ENCODE data around the gene REXO4.
"Not testable (repeated sequence)": the region's sequence is repeated elsewhere in the genome, so short reads cannot be mapped to it uniquely, and the experiment has no call there.

The REXO4 gene

GRCh38 chr9:133387680-133388079, 30.1 kb downstream of the REXO4 start:
- no peak for DNase-seq (ENCODE audit: low read depth in 2 of 2)

GRCh38 chr9:133386338-133386737, 31.5 kb downstream of the REXO4 start:
- DNase-seq (ENCODE audit: low read depth in 2 of 2), result no peak

DNA sequence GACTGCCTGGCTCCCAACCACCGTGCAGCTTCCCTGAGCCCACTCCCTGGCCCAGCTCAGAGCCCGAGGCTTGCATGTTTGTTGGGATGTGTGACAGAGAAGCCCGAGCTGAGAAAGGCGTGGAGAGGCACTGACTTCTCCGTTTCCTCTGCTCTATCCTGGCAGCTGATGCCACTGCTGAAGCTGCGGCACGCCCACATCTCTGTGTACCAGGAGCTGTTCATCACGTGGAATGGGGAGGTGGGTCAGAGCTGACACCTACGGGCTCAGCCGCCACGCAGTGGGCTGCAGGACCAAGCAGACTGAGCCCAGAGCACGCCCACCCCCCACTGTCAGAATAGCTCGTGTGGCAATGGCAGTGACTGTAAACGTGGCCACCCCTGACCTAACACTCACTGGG, 32.4 kb downstream of the REXO4 start:
- no peak for DNase-seq (ENCODE audit: low read depth in 2 of 2)

GRCh38 chr9:133384736-133385321, 33.0 kb downstream of the REXO4 start:
- DNase-seq (ENCODE audit: low read depth in 2 of 2), result no peak

DNA sequence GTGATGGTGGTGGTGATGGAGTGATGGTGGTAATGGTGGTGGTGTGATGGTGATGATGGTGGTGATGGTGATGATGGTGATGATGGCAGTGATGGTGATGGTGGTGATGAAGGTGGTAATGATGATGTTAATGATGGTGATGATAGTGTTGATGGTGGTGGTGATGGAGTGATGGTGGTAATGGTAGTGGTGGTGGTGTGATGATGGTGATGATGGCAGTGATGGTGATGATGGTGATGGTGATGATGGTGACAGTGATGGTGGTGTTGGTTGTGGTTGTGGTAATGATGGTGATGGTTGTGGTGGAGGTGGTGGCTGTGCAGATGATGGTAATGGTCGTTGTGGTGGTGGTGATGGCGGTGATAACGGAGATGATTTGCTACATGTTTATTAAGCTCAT, 34.4 kb downstream of the REXO4 start:
- DNase-seq (ENCODE audit: low read depth in 2 of 2), result no peak

DNA sequence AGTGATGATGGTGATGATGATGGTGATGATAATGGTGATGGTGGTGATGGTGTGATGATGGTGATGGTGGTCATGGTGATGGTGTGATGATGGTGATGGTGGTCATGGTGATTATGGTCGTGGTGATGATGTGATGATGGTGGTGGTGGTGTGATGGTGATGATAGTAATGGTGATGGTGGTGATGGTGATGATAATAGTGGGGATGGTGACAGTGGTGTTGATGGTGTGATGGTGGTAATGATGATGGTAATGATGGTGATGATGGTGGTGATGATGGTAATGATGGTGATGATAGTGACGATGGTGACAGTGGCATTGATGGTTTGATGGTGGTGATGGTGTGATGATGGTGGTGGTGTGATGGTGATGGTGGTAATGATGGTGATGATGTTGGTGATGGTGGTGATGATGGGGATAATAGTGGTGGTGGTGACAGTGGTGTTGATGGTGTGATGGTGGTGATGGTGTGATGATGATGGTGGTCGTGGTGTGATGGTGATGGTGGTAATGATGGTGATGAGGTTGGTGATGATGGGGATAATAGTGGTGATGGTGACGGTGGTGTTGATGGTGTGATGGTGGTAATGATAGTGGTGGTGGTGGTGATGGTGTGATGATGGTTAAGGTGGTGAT, 35.2 kb downstream of the REXO4 start:
- no peak for DNase-seq (ENCODE audit: low read depth in 2 of 2)

- no peak for DNase-seq (ENCODE audit: low read depth in 2 of 2)
Observed at GRCh38 chr9:133380734-133381133, 37.1 kb downstream of the REXO4 start.

- no peak for DNase-seq (ENCODE audit: low read depth in 2 of 2)
Observed at GRCh38 chr9:133379153-133380086, 38.4 kb downstream of the REXO4 start.

GRCh38 chr9:133378408-133378962, 39.3 kb downstream of the REXO4 start:
- DNase-seq (ENCODE audit: low read depth in 2 of 2), result no peak

- DNase-seq (ENCODE audit: low read depth in 2 of 2), result peak; percentile 60 to 62
Observed at GRCh38 chr9:133377721-133378216, 40.0 kb downstream of the REXO4 start.

- DNase-seq (ENCODE audit: low read depth in 2 of 2), result not testable (repeated sequence)
Observed at GRCh38 chr9:133377280-133377679, 40.5 kb downstream of the REXO4 start.

DNA sequence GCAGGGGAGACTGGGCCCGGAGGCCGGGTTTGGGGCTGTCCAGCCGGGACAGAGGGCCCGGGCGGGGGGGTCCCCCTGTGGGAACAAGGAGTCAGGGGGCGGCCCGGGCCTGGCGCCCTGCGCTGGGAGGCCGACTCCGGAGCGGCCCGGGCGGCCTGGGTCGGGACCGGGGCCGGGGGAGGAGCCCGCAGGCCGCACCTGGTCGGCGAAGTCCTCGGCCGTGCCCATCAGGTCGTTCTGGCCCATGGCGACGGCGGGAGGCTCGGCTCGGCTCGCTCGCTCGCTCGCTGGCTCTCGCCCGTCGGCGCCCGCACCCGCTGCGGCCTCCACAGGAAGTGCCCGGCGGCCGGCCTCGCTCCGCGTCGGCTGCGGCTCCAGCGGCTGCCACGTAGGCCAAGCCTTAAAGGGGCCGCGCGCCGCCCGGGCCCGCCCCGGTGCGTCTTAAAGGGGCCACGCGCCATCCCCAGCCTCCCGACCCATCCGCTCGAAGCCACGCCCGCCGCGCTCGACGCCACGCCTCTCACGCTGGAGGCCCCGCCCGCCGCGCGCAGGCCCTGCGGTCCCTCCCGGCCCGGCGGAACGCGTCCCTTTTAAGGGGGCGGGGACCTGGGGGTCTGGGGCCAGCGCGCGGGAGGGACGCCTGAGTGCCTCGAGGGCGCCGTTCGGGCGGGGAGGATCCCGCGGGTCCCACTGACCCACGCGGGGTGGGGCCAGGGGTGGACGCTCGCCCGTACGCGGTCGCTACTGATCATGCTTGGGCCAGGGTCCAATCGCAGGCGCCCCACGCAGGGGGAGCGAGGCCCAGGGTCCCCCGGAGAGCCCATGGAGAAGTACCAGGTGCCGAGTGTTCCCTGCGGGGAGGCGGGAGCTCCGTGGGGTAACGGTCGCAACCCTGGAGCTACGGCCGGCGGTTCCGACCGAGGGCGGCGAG, 41.8 kb downstream of the REXO4 start, which contains the start of the genes STKLD1 and SURF4:
TSS of gene STKLD1 (plus strand) at position 643 of the 931 bp plus-strand sequence. CDS start at position 751, 108 bp downstream.
TSS of gene SURF4 (minus strand) at position 337 of the 931 bp plus-strand sequence. CDS start at position 246, 91 bp downstream.
- DNase-seq (ENCODE audit: low read depth in 2 of 2), result peak; percentile 93 to 94

DNA sequence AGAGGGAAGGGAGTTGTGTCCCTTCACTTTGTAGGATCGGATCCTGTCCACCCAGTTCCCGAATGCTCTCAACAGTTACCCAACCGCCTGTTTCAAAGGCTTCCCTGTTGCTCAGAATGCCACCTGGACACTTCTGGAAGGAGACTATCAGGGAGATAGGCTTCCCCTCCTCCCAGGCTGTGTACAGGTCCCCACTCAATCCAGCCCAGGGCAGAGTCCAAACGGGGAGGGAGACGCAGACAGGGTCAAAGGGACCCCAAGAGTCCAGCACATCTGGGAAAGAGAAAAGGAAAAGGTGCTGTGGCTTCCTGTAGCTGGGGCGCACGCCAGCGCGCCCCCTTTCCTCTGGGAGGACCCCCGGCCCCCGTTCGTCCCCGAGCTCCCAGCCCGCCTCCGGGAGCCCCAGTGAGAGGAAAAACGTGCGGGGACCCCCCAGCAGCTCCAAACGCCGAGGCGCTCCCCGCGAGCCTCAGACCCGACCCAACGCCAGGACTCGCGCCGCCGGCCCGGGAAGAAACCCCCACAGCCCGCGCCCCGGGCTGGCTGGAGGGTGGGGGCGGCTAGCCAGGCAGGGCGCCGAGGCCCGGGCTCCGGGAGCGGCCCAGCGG, 42.6 kb downstream of the REXO4 start:
- no peak for DNase-seq (ENCODE audit: low read depth in 2 of 2)

DNA sequence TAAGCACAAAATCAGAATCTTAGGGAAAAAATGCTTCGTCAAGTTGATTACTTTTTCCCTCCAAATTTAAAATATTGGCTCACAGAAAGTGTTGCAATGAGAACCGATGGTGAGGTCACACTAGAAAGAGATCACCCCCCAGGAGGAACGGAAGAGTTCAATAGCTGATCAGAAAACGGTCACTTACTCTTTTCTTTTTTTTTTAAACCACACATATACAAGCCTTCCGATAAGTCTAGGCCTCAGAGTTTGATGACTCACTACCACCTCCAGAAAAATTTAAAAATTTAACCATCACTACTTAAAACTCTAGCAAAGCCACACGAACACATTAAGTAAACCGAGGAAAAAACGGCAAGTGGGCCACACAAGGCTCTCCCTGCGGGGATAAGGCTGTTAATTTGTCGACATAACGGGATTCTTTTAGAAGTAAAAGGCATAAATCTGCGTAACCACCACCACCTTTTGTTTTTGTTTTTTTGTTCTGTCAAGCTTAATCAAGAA, 43.1 kb downstream of the REXO4 start:
- DNase-seq (ENCODE audit: low read depth in 2 of 2), result peak in 1 of 2 experiments; percentile 28

DNA sequence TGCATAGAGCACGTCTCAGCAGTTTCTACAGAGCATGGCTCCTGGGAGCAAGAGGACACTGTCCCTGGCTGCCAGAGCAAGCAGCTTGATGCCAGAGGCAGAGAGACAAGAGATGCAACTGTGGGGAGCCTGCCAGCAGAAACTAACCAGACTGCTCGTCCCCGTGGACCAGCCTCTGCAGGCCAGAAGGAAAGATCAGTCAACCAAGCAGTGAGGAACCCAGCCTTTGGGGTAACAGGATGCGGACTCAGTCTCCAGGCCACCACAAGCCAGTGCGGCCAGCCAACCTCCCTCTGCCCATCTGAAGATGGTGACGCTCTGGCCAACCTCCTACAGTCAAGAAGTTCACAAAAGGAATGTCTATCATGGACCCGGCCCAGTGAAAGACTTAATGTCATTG, 45.7 kb downstream of the REXO4 start:
- DNase-seq (ENCODE audit: low read depth in 2 of 2), result no peak

- DNase-seq (ENCODE audit: low read depth in 2 of 2), result no peak
Observed at GRCh38 chr9:133371261-133371711, 46.5 kb downstream of the REXO4 start.

GRCh38 chr9:133370685-133371084, 47.1 kb downstream of the REXO4 start:
- DNase-seq (ENCODE audit: low read depth in 2 of 2), result no peak

- no peak for DNase-seq (ENCODE audit: low read depth in 2 of 2)
Observed at GRCh38 chr9:133369933-133370332, 47.9 kb downstream of the REXO4 start.

DNA sequence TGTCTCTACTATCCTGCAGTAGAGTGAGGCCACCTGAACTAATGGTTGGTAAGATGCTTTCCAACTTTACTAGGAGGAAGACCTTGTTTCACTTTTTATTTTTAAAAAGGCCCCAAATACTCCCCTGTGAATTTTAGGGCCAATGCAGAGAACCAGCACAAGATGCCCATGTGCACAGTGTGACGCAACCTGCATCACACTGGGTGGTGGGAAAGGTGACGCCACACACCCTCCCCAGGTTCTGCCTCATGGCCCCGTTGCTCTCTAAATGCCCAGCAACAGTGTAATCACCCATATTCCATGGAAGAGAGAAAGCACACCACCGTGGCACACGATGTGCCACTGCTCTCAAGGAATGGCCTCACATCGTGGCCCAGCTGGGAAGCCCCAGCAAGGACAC, 48.4 kb downstream of the REXO4 start:
- no peak for DNase-seq (ENCODE audit: low read depth in 2 of 2)

GRCh38 chr9:133368249-133368881, 49.4 kb downstream of the REXO4 start:
- no peak for DNase-seq (ENCODE audit: low read depth in 2 of 2)

Measured in fibroblast of skin of left quadriceps (primary cell).